B cell (primary cell): ENCODE data around the gene PSMA1. TPM values are rescaled to one million over a fixed set of nuclear protein-coding genes. Genes with fewer than 3 reads are reported as not detected.
A peak's percentile ranks its signal among the peaks of the same experiment; 100 is the strongest.

ENCODE experiments used
- ATAC-seq: fragments of 200-7000 bp; cut with Tn5 transposase; one replicate; pipeline ENCODE4 v1.10.0; 2021; ENCODE audit warnings: low read depth, mild to moderate bottlenecking, moderate number of reproducible peaks, moderate library complexity
- CTCF ChIA-PET: fragments of 350-600 bp; sonication (Branson Sonifier 250); formaldehyde crosslinking; loops from one replicate; lab custom pipeline; 2021; ENCODE audit warnings: antibody characterized with exemption, inconsistent platforms; lab: Charles Lee
- POLR2A ChIA-PET: fragments of 350-600 bp; sonication (Branson Sonifier 250); formaldehyde crosslinking; loops from one replicate; lab custom pipeline; 2021; ENCODE audit warnings: antibody characterized with exemption; lab: Charles Lee
- DNase-seq: peaks from one replicate; pipeline ENCODE4 v3.0.0; 2013
- H2AFZ ChIP-seq: 2 replicates; pipeline ENCODE4 v1.6.1; 2012; ENCODE audit warnings: mild to moderate bottlenecking, low read depth, low read length; ENCODE audit not compliant: insufficient read depth, poor library complexity, severe bottlenecking
- H3K27ac ChIP-seq, 2 donors: 1 replicate in 1 of 2; 2 replicates in 1 of 2; pipeline ENCODE4 v1.5.1; 2012 to 2013; ENCODE audit warnings: low read length in 2 of 2, mild to moderate bottlenecking in 2 of 2, moderate library complexity in 1 of 2
- H3K27me3 ChIP-seq, 4 experiments: fragments of 200-600 bp in 1 of 4; sonication (generic) in 1 of 4; replicated peaks in 1 of 4; 1 replicate in 2 of 4; 2 replicates in 2 of 4; pipeline versions ENCODE4 v1.6.1 to v1.7.0; 2013 to 2016; ENCODE audit warnings: low read length in 3 of 4, mild to moderate bottlenecking in 2 of 4, mixed read lengths in 1 of 4, moderate library complexity in 1 of 4; ENCODE audit not compliant: insufficient read depth in 4 of 4, control insufficient read depth in 3 of 4; ENCODE audit errors: control extremely low read depth in 1 of 4
- H3K36me3 ChIP-seq, 2 experiments: replicated peaks in 1 of 2; 1 replicate in 1 of 2; 2 replicates in 1 of 2; pipeline versions ENCODE4 v1.6.1 to v1.7.1; 2013; ENCODE audit warnings: low read length in 1 of 2; ENCODE audit not compliant: insufficient read depth in 2 of 2, control insufficient read depth in 1 of 2; ENCODE audit errors: control extremely low read depth in 1 of 2, extremely low read depth in 1 of 2
- H3K4me1 ChIP-seq, 2 donors: fragments of 200-600 bp in 1 of 2; sonication (generic) in 1 of 2; 1 replicate in 1 of 2; 2 replicates in 1 of 2; pipeline versions ENCODE4 v1.5.1 to v1.6.1; 2013 to 2017; ENCODE audit warnings: low read length in 2 of 2; ENCODE audit not compliant: control insufficient read depth in 2 of 2, insufficient read depth in 2 of 2
- H3K4me2 ChIP-seq: replicated peaks from 2 replicates; pipeline ENCODE3; 2012; ENCODE audit warnings: mild to moderate bottlenecking, low read depth, low read length; ENCODE audit not compliant: poor library complexity, severe bottlenecking
- H3K4me3 ChIP-seq, 5 experiments: fragments of 200-600 bp in 1 of 5; sonication (generic) in 1 of 5; 1 replicate in 3 of 5; 2 replicates in 2 of 5; pipeline versions ENCODE4 v1.5.1 to v1.7.0; 2011 to 2016; ENCODE audit warnings: low read length in 4 of 5, mild to moderate bottlenecking in 4 of 5, low read depth in 2 of 5, control low read depth in 1 of 5, moderate library complexity in 1 of 5; ENCODE audit not compliant: insufficient read depth in 1 of 5; ENCODE audit errors: control extremely low read depth in 1 of 5, extremely low read depth in 1 of 5
- H3K79me2 ChIP-seq: fragments of 200-600 bp; sonication (generic); one replicate; pipeline ENCODE4 v1.6.0; 2016; ENCODE audit warnings: low read length; ENCODE audit not compliant: control insufficient read depth, insufficient read depth
- H3K9ac ChIP-seq: fragments of 200-600 bp; sonication (generic); 2 replicates; pipeline ENCODE4 v1.6.1; 2017; ENCODE audit warnings: mild to moderate bottlenecking, low read length, moderate library complexity
- H3K9me3 ChIP-seq, 3 donors: one replicate each; pipeline versions ENCODE4 v1.6.1 to v1.7.1; 2013; ENCODE audit warnings: low read length in 2 of 3; ENCODE audit not compliant: control insufficient read depth in 2 of 3, insufficient read depth in 1 of 3; ENCODE audit errors: control extremely low read depth in 1 of 3
- H4K20me1 ChIP-seq: 2 replicates; pipeline ENCODE4 v1.6.0; 2012; ENCODE audit warnings: mild to moderate bottlenecking, low read length; ENCODE audit not compliant: insufficient read depth, control insufficient read depth, poor library complexity, severe bottlenecking
- H3K27ac Mint-ChIP-seq: one replicate; pipeline ENCODE4 v1.8.0; 2021; ENCODE audit warnings: mixed read lengths
- H3K27me3 Mint-ChIP-seq: one replicate; pipeline ENCODE4 v1.8.0; 2021; ENCODE audit warnings: mixed read lengths
- H3K4me1 Mint-ChIP-seq: one replicate; pipeline ENCODE4 v1.8.0; 2021; ENCODE audit warnings: mixed read lengths
- H3K4me3 Mint-ChIP-seq: one replicate; pipeline ENCODE4 v1.8.0; 2021; ENCODE audit warnings: mixed read lengths
- H3K9me3 Mint-ChIP-seq: one replicate; pipeline ENCODE4 v1.8.0; 2022; ENCODE audit warnings: mixed read lengths; ENCODE audit not compliant: insufficient read depth
- EZH2 ChIP-seq: IDR thresholded peaks from 2 replicates; pipeline ENCODE4 v1.6.1; 2012; ENCODE audit warnings: borderline replicate concordance, low read depth, mild to moderate bottlenecking, moderate library complexity, low read length; ENCODE audit not compliant: insufficient read depth, poor library complexity, severe bottlenecking
- WGBS: methylation state at CpG from one replicate; pipeline ENCODE4 v1.1.5; 2013; ENCODE audit warnings: missing lambda C conversion rate; ENCODE audit not compliant: insufficient coverage; 5-methylcytosine and 5-hydroxymethylcytosine counted together
- intact Hi-C: fragments of 100-400 bp; cut with micrococcal nuclease; formaldehyde crosslinking; loops from one replicate; pipeline ENCODE4 v1.10.0; 2022
- polyA plus RNA-seq: library from polyadenylated mRNA; depleted of rRNA; stranded (reverse); fragments of >200 nt; gene quantifications from 2 replicates; pipeline ENCODE4 v1.2.3, GENCODE V29; 2012
- total RNA-seq, 2 donors: library from RNA; stranded (reverse); fragments of 120-200 nt in 1 of 2; gene quantifications; 1 replicate in 1 of 2; 2 replicates in 1 of 2; pipeline versions ENCODE4 v1.2.3 to v1.2.4, GENCODE V29; 2013 to 2022
- TF ChIP-seq, protein P1 (sequence below): fragments of 200-600 bp; IDR thresholded peaks from one replicate; pipeline ENCODE4 v1.8.0; 2022; ENCODE audit warnings: antibody characterized with exemption, mild to moderate bottlenecking

PSMA1 gene
- total and polyA plus RNA-seq, 2 donors (not counting 1 experiment from before 2014, with no cell fraction given): 91.4 to 123 TPM

DNA sequence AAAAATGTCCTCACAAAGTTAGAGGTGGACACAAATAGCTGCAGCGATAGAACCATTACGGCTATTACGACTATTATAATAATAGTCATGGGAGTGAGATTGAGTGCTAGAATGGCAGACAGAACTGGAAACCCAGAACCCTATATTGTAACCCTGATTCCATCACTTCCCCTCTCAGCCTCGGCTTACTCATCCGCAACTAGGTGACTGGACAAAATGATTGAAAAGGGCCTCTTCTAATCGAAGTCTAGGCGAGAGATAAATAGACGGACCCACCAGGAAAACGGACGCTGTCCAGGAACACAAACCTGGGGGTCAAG lies 629 bp downstream of the PSMA1 start:
- no peaks in the 10 kb centered on the region for H4K20me1 ChIP-seq
- Mint-ChIP-seq H3K27ac (peak overlapping the region; percentile 97), H3K4me3 (peak overlapping the region; percentile 98), H3K4me1 (peaks cover 21% of the 10 kb centered on the region), H3K9me3 (no peaks in the 10 kb centered on the region), H3K27me3 (no peaks in the 10 kb centered on the region)
- POLR2A ChIA-PET: interaction anchor here (1.3 to 2.4 kb wide), 2 partner anchors 19 to 372 kb away, joined by 5 to 12 read pairs; partner anchors contain the start of genes COPB1 and CYP2R1
- no peaks in the 10 kb centered on the region for H3K9me3 ChIP-seq
- intact Hi-C loops: no loop called here
- DNase-seq: no peak
- H3K4me1 ChIP-seq: peaks cover 13 to 18% of the 10 kb centered on the region in 2 donors
- peaks cover 5 to 29% of the 10 kb centered on the region in 2 experiments for H3K36me3 ChIP-seq
- TF ChIP-seq, protein P1, sequence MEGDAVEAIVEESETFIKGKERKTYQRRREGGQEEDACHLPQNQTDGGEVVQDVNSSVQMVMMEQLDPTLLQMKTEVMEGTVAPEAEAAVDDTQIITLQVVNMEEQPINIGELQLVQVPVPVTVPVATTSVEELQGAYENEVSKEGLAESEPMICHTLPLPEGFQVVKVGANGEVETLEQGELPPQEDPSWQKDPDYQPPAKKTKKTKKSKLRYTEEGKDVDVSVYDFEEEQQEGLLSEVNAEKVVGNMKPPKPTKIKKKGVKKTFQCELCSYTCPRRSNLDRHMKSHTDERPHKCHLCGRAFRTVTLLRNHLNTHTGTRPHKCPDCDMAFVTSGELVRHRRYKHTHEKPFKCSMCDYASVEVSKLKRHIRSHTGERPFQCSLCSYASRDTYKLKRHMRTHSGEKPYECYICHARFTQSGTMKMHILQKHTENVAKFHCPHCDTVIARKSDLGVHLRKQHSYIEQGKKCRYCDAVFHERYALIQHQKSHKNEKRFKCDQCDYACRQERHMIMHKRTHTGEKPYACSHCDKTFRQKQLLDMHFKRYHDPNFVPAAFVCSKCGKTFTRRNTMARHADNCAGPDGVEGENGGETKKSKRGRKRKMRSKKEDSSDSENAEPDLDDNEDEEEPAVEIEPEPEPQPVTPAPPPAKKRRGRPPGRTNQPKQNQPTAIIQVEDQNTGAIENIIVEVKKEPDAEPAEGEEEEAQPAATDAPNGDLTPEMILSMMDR: no peak
- no peak for TF ChIP-seq EZH2
- CTCF ChIA-PET: interaction anchor here (1.3 to 3.8 kb wide), 6 partner anchors 20 to 388 kb away, joined by 5 to 36 read pairs (median 9); partner anchors contain the start of genes COPB1, CYP2R1 and PDE3B
- peak overlapping the region; percentile 94 for H3K9ac ChIP-seq
- peaks cover 31% of the 10 kb centered on the region for H3K79me2 ChIP-seq
- H3K27me3 ChIP-seq: no peaks in the 10 kb centered on the region
- WGBS: 0% methylated on average over 5 of the region's 10 CpGs
- H3K4me3 ChIP-seq: peak overlapping the region; percentile 69 to 93 (median 89)
- peak overlapping the region; percentile 83 to 91 for H3K27ac ChIP-seq
- H2AFZ ChIP-seq: peak overlapping the region; percentile 79
- ATAC-seq: peak; percentile 3
- H3K4me2 ChIP-seq: peak overlapping the region; percentile 84

DNA sequence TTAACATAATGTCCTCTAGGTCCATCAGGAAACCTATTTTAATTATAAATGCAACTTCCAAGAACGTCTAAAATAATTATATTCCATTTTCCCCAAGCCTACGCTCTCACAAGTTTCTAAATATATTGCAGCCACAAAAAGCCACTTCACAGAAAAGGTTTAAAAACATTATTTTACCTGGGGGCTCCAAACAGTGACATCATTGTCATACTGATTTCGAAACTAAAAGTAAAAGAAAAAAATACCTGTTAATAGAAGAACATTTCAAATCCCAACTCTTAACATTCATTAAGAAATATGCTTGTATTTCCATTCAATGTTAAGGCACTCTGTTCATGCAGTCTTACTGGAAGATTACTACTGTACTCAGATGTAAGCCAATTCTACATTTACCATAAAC lies 1.4 kb downstream of the PSMA1 start:
- intact Hi-C loops: no loop called here
- Histone ChIP-seq H3K79me2 (peaks cover 31% of the 10 kb centered on the region), H3K4me2 (peak overlapping the region; percentile 84), H3K4me1 (peaks cover 13 to 18% of the 10 kb centered on the region in 2 donors), H3K27ac (peak overlapping the region in 1 of 2 donors; percentile 91), H4K20me1 (no peaks in the 10 kb centered on the region), H3K27me3 (no peaks in the 10 kb centered on the region), H3K36me3 (peaks cover 9 to 35% of the 10 kb centered on the region in 2 experiments), H2AFZ (no peak overlapping the region), H3K4me3 (peak overlapping the region in 4 of 5 experiments; percentile 69 to 93 (median 91)), H3K9me3 (no peaks in the 10 kb centered on the region), H3K9ac (peak overlapping the region; percentile 94)
- POLR2A ChIA-PET: interaction anchor here (1.3 kb wide), 1 partner anchor 19 kb away, joined by 5 read pairs; the partner anchor contains the start of gene COPB1
- CTCF ChIA-PET: interaction anchor here (1.7 to 3.8 kb wide), 3 partner anchors 64 to 388 kb away, joined by 5 to 36 read pairs (median 7); no protein-coding TSS in a partner anchor
- 73% methylated on average over 2 of the region's 3 CpGs for WGBS
- Mint-ChIP-seq H3K27ac (no peak overlapping the region), H3K27me3 (no peaks in the 10 kb centered on the region), H3K4me1 (peaks cover 21% of the 10 kb centered on the region), H3K9me3 (no peaks in the 10 kb centered on the region), H3K4me3 (peak overlapping the region; percentile 98)
- ATAC-seq: no peak
- DNase-seq: no peak
- TF ChIP-seq EZH2: no peak
- TF ChIP-seq, protein P1: no peak
